G401 (cell line): ENCODE data around the gene FAM120A. TPM values are rescaled to one million over a fixed set of nuclear protein-coding genes. Genes with fewer than 3 reads are reported as not detected.
"Not testable (repeated sequence)": the region's sequence is repeated elsewhere in the genome, so short reads cannot be mapped to it uniquely, and the experiment has no call there.

Experiments
- DNase-seq: peaks from one replicate; pipeline ENCODE4 v3.0.0-alpha.2; 2015; ENCODE audit warnings: low spot score
- in situ Hi-C: cut with HindIII; loops from 2 replicates; pipeline ENCODE4 v1.10.0; 2016; ENCODE audit warnings: low sequenced_read_pairs, mixed read lengths
- total RNA-seq: library from RNA; depleted of rRNA; stranded (reverse); fragments of >200 nt; shearing (Covaris generic); gene quantifications from 2 replicates; pipeline ENCODE4 v1.2.3, GENCODE V29; 2014

FAM120A gene
- total RNA-seq, 1 experiment from 2014 or later = 37.6 TPM

- in situ Hi-C loops = no loop called here
- DNase-seq = no peak
Measured at GRCh38 chr9:93500571-93501298, 49.2 kb downstream of the FAM120A start.

GRCh38 chr9:93501406-93501805 lies 49.9 kb downstream of the FAM120A start:
- DNase-seq = no peak
- in situ Hi-C loops = no loop called here

GRCh38 chr9:93503381-93503780 lies 51.9 kb downstream of the FAM120A start:
- no peak for DNase-seq
- in situ Hi-C loops = no loop called here

GRCh38 chr9:93505541-93506132 lies 54.2 kb downstream of the FAM120A start:
- no peak for DNase-seq
- in situ Hi-C loops = no loop called here

- in situ Hi-C loops = no loop called here
Measured at GRCh38 chr9:93507768-93508167, 56.3 kb downstream of the FAM120A start.

GRCh38 chr9:93508207-93508606 lies 56.7 kb downstream of the FAM120A start:
- in situ Hi-C loops = no loop called here
- DNase-seq = no peak

More at GRCh38 chr9:93507768-93508167, 56.3 kb downstream of the FAM120A start:
- DNase-seq = no peak

- no peak for DNase-seq
- in situ Hi-C loops = no loop called here
Measured at GRCh38 chr9:93509084-93509483, 57.6 kb downstream of the FAM120A start.

- DNase-seq = no peak
- in situ Hi-C loops = no loop called here
Measured at GRCh38 chr9:93510041-93510440, 58.6 kb downstream of the FAM120A start.

GRCh38 chr9:93511228-93511627 lies 59.7 kb downstream of the FAM120A start:
- in situ Hi-C loops = not testable (repeated sequence)
- peak; percentile 72 for DNase-seq

GRCh38 chr9:93512170-93512812 lies 60.8 kb downstream of the FAM120A start:
- DNase-seq, in situ Hi-C loops: not testable (repeated sequence)

GRCh38 chr9:93513606-93514005 lies 62.1 kb downstream of the FAM120A start:
- DNase-seq = no peak

GRCh38 chr9:93517331-93517730 lies 65.8 kb downstream of the FAM120A start:
- DNase-seq = no peak
- in situ Hi-C loops = no loop called here

More at GRCh38 chr9:93513606-93514005, 62.1 kb downstream of the FAM120A start:
- in situ Hi-C loops = no loop called here

GRCh38 chr9:93520523-93520922 lies 69.0 kb downstream of the FAM120A start:
- in situ Hi-C loops = no loop called here
- no peak for DNase-seq

- in situ Hi-C loops = no loop called here
- DNase-seq = peak; percentile 47
Measured at GRCh38 chr9:93522736-93523135, 71.3 kb downstream of the FAM120A start.

GRCh38 chr9:93523518-93524144 lies 72.1 kb downstream of the FAM120A start:
- in situ Hi-C loops = no loop called here

GRCh38 chr9:93525476-93525875 lies 74.0 kb downstream of the FAM120A start:
- in situ Hi-C loops = no loop called here
- no peak for DNase-seq

More at GRCh38 chr9:93523518-93524144, 72.1 kb downstream of the FAM120A start:
- DNase-seq = peak; percentile 37

- peak; percentile 93 for DNase-seq
- in situ Hi-C loops = no loop called here
Measured at GRCh38 chr9:93531374-93531773, 79.9 kb downstream of the FAM120A start.

- in situ Hi-C loops = no loop called here
- no peak for DNase-seq
Measured at GRCh38 chr9:93532141-93532540, 80.7 kb downstream of the FAM120A start.

GRCh38 chr9:93533863-93534262 lies 82.4 kb downstream of the FAM120A start:
- in situ Hi-C loops = no loop called here
- DNase-seq = no peak

GRCh38 chr9:93536167-93536566 lies 84.7 kb downstream of the FAM120A start:
- DNase-seq = peak; percentile 84
- in situ Hi-C loops = no loop called here
